ENCODE data around the gene PSME3.

- TF ChIP-seq POLR2A (IDR thresholded peaks at IDR 0.05), result no peak
- no peak for TF ChIP-seq CTCF (IDR thresholded peaks at IDR 0.05)
- no peak for TF ChIP-seq POLR2AphosphoS5 (IDR thresholded peaks at IDR 0.05)
Observed at GRCh38 chr17:42853968-42854790, 21.0 kb downstream of the PSME3 start.
